ENCODE results near the gene CCDC178.
A peak's percentile ranks its signal among the peaks of the same experiment; 100 is the strongest.

CCDC178 gene

DNA sequence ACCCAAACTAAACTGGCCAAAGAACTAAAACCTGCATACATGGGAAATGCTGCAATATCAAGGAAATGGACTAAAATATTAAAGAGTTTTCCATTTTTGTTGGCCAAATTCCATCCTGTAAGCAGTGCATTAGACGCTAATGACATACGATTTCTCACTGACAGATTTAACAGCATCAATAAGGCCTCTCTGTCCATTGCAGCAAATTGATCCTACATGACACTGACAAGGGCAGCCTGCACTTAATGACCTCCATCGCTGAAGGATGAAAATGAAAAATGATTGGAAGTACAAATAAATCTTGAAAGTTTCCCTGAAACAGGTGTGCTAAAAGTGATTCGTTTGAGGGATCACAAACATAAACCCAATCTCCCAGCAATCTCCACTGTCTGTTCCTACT lies 350.1 kb downstream of the CCDC178 start:
- no peaks in the 10 kb centered on the region for H3K4me1 ChIP-seq (ENCODE audit: control insufficient read depth, insufficient read depth, low read length, poor library complexity, severe bottlenecking)
- H3K27ac ChIP-seq (ENCODE audit: low read depth, low read length, severe bottlenecking), result no peak overlapping the region
- no peak overlapping the region for H3K4me3 ChIP-seq (ENCODE audit: extremely low read depth, insufficient read depth, low read length, poor library complexity, severe bottlenecking)
- H3K36me3 ChIP-seq (ENCODE audit: control insufficient read depth, insufficient read depth, low read length), result no peaks in the 10 kb centered on the region
- no peaks in the 10 kb centered on the region for H3K9me3 ChIP-seq (ENCODE audit: control insufficient read depth, low read length)
- 82 to 90% methylated on average over 2 to 3 of the region's 4 CpGs for WGBS, 2 experiments (ENCODE audit: insufficient coverage in 2 of 2)

DNA sequence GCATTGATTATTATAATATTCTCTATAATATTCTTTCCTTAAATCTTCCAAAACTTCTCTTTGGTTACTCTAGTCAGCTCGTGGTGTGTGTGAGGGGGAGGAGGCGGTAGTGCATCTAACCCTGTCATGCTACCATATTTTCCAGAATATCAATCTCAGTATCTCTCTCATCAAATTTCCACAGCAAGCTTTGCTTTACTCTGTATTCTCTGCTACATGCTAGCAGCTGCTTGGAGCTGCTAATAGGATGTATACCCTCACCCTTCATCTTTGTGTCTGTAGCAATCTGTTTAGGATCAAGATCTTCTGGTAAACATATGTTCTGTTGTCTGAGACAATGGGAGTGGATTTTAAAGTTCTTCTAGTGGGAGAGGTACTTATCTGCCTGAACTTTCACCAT lies 363.9 kb downstream of the CCDC178 start:
- Histone ChIP-seq H3K4me1 (ENCODE audit: control insufficient read depth, insufficient read depth, low read length, poor library complexity, severe bottlenecking) (no peaks in the 10 kb centered on the region), H3K27ac (ENCODE audit: low read depth, low read length, severe bottlenecking) (no peak overlapping the region), H3K4me3 (ENCODE audit: extremely low read depth, insufficient read depth, low read length, poor library complexity, severe bottlenecking) (no peak overlapping the region), H3K36me3 (ENCODE audit: control insufficient read depth, insufficient read depth, low read length) (no peaks in the 10 kb centered on the region), H3K9me3 (ENCODE audit: control insufficient read depth, low read length) (no peaks in the 10 kb centered on the region)
- no CpG with 5 or more reads among the region's 2 CpGs for WGBS, 2 experiments (ENCODE audit: insufficient coverage in 2 of 2)

DNA sequence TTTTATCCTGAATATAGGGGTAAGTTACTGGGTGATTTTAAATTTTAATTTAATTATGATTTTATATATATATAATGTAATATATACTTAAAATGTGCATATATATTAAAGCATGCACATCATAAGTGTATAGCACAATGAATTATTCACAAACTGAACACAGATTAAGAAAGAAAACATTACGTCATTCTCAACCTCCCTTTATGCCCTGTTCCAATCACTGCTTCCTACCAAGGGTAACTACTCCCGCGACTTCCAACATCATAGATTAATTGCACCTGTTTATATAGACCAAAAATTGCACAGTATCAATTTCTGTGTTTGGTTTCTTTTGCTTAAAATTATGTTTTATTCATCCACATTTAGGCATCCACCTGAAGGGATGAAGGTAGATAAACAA lies 366.4 kb downstream of the CCDC178 start:
- no peaks in the 10 kb centered on the region for H3K4me1 ChIP-seq (ENCODE audit: control insufficient read depth, insufficient read depth, low read length, poor library complexity, severe bottlenecking)
- H3K4me3 ChIP-seq (ENCODE audit: extremely low read depth, insufficient read depth, low read length, poor library complexity, severe bottlenecking), result no peak overlapping the region
- WGBS, 2 experiments (ENCODE audit: insufficient coverage in 2 of 2), result 70 to 100% methylated on average over 2 of the region's 3 CpGs
- H3K36me3 ChIP-seq (ENCODE audit: control insufficient read depth, insufficient read depth, low read length), result no peaks in the 10 kb centered on the region
- no peaks in the 10 kb centered on the region for H3K9me3 ChIP-seq (ENCODE audit: control insufficient read depth, low read length)
- no peak overlapping the region for H3K27ac ChIP-seq (ENCODE audit: low read depth, low read length, severe bottlenecking)

DNA sequence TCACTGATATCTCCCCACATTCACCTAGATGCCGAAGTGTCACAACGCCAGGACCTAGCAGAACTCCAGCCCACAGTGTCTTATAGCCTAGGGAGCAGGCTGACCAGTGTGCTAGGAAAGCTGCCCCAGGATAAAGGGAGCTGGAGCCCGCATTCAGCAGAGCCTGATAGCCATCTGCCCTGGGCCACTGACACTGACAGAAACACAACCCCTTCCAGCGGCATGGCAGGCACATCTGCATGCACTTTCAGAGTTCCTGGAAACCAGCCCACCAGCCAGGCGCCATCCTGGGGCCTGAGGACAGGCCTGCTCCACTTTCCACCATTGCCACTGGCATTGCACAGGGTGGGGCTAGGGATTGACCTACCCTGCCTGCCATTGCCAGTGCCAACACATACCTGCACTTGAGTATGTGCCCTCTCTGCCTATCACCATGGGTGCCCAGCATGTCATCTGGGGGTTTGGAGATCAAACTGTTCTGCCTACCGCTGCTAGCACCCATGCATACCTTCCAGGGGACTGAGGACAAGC lies 377.6 kb downstream of the CCDC178 start:
- no peaks in the 10 kb centered on the region for H3K4me1 ChIP-seq (ENCODE audit: control insufficient read depth, insufficient read depth, low read length, poor library complexity, severe bottlenecking)
- no peaks in the 10 kb centered on the region for H3K36me3 ChIP-seq (ENCODE audit: control insufficient read depth, insufficient read depth, low read length)
- H3K9me3 ChIP-seq (ENCODE audit: control insufficient read depth, low read length), result no peaks in the 10 kb centered on the region
- WGBS, 2 experiments (ENCODE audit: insufficient coverage in 2 of 2), result 91% methylated on average over 5 to 6 of the region's 6 CpGs
- no peak overlapping the region for H3K4me3 ChIP-seq (ENCODE audit: extremely low read depth, insufficient read depth, low read length, poor library complexity, severe bottlenecking)
- no peak overlapping the region for H3K27ac ChIP-seq (ENCODE audit: low read depth, low read length, severe bottlenecking)

- Histone ChIP-seq H3K27ac (ENCODE audit: low read depth, low read length, severe bottlenecking) (no peak overlapping the region), H3K4me3 (ENCODE audit: extremely low read depth, insufficient read depth, low read length, poor library complexity, severe bottlenecking) (no peak overlapping the region), H3K4me1 (ENCODE audit: control insufficient read depth, insufficient read depth, low read length, poor library complexity, severe bottlenecking) (no peaks in the 10 kb centered on the region), H3K9me3 (ENCODE audit: control insufficient read depth, low read length) (no peaks in the 10 kb centered on the region), H3K36me3 (ENCODE audit: control insufficient read depth, insufficient read depth, low read length) (no peaks in the 10 kb centered on the region)
- no CpG with 5 or more reads among the region's 2 CpGs for WGBS, 2 experiments (ENCODE audit: insufficient coverage in 2 of 2)
Measured at GRCh38 chr18:33052886-33053285, 387.6 kb downstream of the CCDC178 start.

DNA sequence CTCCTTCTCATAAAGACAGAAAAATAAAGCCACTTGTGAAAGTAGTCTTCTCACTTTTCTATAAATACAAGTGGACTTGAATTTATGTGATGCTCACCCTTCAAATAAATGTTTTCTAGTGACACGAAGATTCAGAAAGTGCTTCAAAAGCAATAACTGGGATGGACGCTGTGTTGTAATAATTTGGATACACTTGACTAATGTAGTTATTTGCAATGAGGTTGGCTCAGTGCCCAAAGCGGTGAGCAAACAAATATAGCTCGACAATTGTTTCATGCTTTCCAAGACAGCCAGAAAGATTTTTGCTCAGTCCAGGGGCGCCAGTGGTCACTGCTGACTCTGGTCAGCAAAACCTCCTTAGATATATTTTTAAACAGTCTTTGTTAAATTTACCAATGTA lies 389.1 kb downstream of the CCDC178 start:
- H3K27ac ChIP-seq (ENCODE audit: low read depth, low read length, severe bottlenecking), result no peak overlapping the region
- WGBS, 2 experiments (ENCODE audit: insufficient coverage in 2 of 2), result 71 to 85% methylated on average over 1 to 3 of the region's 5 CpGs
- no peak overlapping the region for H3K4me3 ChIP-seq (ENCODE audit: extremely low read depth, insufficient read depth, low read length, poor library complexity, severe bottlenecking)
- no peaks in the 10 kb centered on the region for H3K4me1 ChIP-seq (ENCODE audit: control insufficient read depth, insufficient read depth, low read length, poor library complexity, severe bottlenecking)
- H3K36me3 ChIP-seq (ENCODE audit: control insufficient read depth, insufficient read depth, low read length), result no peaks in the 10 kb centered on the region
- H3K9me3 ChIP-seq (ENCODE audit: control insufficient read depth, low read length), result no peaks in the 10 kb centered on the region

- H3K36me3 ChIP-seq (ENCODE audit: control insufficient read depth, insufficient read depth, low read length), result no peaks in the 10 kb centered on the region
- no peak overlapping the region for H3K27ac ChIP-seq (ENCODE audit: low read depth, low read length, severe bottlenecking)
- peaks cover 2% of the 10 kb centered on the region for H3K4me1 ChIP-seq (ENCODE audit: control insufficient read depth, insufficient read depth, low read length, poor library complexity, severe bottlenecking)
- H3K9me3 ChIP-seq (ENCODE audit: control insufficient read depth, low read length), result peaks cover 10% of the 10 kb centered on the region
- no peak overlapping the region for H3K4me3 ChIP-seq (ENCODE audit: extremely low read depth, insufficient read depth, low read length, poor library complexity, severe bottlenecking)
Measured at GRCh38 chr18:33040213-33040612, 400.3 kb downstream of the CCDC178 start.

DNA sequence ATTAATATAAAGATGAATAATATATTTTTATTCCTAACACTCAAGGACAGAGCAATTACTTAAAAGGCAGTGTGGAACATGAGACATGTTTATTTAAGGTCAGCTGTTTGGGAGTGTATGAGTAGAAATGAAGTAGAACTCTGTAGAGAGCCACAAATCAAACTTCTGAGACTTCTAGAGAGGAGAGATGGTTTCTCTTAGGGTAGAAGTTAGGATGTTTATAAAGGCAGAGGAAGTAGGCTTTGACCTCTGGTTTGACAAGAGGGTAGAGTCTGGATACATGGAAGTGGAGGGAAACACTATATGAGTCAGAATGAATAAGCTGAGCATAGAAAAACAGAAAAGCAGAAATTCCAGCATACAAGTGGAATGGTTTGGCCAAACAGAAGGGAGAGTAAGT lies 405.6 kb downstream of the CCDC178 start:
- H3K9me3 ChIP-seq (ENCODE audit: control insufficient read depth, low read length), result peaks cover 4% of the 10 kb centered on the region
- peaks cover 6% of the 10 kb centered on the region for H3K4me1 ChIP-seq (ENCODE audit: control insufficient read depth, insufficient read depth, low read length, poor library complexity, severe bottlenecking)
- no peak overlapping the region for H3K4me3 ChIP-seq (ENCODE audit: extremely low read depth, insufficient read depth, low read length, poor library complexity, severe bottlenecking)
- H3K27ac ChIP-seq (ENCODE audit: low read depth, low read length, severe bottlenecking), result peak overlapping the region; percentile 47
- no peaks in the 10 kb centered on the region for H3K36me3 ChIP-seq (ENCODE audit: control insufficient read depth, insufficient read depth, low read length)

DNA sequence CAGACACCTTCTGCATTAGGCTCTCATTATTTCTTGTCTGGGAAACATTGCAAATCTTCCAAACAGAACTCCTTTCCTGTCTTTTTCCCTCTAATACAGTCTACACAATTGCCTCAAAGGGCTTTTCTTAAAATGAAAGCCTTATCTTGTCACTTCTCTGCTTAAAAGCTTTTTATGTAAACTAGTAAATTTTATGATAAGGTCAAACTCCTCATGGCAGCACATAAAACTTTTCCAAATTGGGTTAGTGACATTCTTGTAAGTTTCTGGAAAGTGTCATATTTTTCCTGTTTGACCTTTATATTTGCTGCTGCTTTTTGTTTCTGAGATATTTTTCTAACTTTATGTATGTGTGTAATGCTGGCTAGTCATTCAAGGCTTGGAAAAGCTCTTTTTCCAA lies 406.3 kb downstream of the CCDC178 start:
- H3K4me1 ChIP-seq (ENCODE audit: control insufficient read depth, insufficient read depth, low read length, poor library complexity, severe bottlenecking), result peaks cover 6% of the 10 kb centered on the region
- H3K36me3 ChIP-seq (ENCODE audit: control insufficient read depth, insufficient read depth, low read length), result no peaks in the 10 kb centered on the region
- H3K9me3 ChIP-seq (ENCODE audit: control insufficient read depth, low read length), result peaks cover 1% of the 10 kb centered on the region
- no peak overlapping the region for H3K4me3 ChIP-seq (ENCODE audit: extremely low read depth, insufficient read depth, low read length, poor library complexity, severe bottlenecking)
- peak overlapping the region; percentile 71 for H3K27ac ChIP-seq (ENCODE audit: low read depth, low read length, severe bottlenecking)

GRCh38 chr18:33022370-33022769 lies 418.2 kb downstream of the CCDC178 start:
- H3K9me3 ChIP-seq (ENCODE audit: control insufficient read depth, low read length), result no peaks in the 10 kb centered on the region
- no peak overlapping the region for H3K27ac ChIP-seq (ENCODE audit: low read depth, low read length, severe bottlenecking)
- H3K4me3 ChIP-seq (ENCODE audit: extremely low read depth, insufficient read depth, low read length, poor library complexity, severe bottlenecking), result no peak overlapping the region
- no peaks in the 10 kb centered on the region for H3K36me3 ChIP-seq (ENCODE audit: control insufficient read depth, insufficient read depth, low read length)
- no peaks in the 10 kb centered on the region for H3K4me1 ChIP-seq (ENCODE audit: control insufficient read depth, insufficient read depth, low read length, poor library complexity, severe bottlenecking)

DNA sequence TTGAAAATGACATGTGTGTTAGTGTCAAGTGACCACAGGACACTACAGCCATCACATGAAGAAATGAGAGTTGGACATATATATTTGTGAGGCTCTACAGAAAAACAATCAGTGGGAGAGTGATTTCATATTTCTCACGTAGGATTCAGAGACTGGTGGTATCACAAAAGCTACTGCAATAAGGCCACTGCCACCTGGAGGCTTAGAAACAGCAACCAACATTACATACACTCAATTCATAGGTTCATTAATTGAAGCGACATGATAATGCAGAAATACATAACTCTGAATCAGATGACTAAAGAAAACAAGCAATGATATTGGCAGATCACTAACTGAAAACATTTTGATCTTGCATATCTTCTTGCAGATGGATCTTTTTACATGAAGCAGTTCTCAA lies 419.6 kb downstream of the CCDC178 start:
- Histone ChIP-seq H3K36me3 (ENCODE audit: control insufficient read depth, insufficient read depth, low read length) (no peaks in the 10 kb centered on the region), H3K9me3 (ENCODE audit: control insufficient read depth, low read length) (no peaks in the 10 kb centered on the region), H3K27ac (ENCODE audit: low read depth, low read length, severe bottlenecking) (no peak overlapping the region), H3K4me1 (ENCODE audit: control insufficient read depth, insufficient read depth, low read length, poor library complexity, severe bottlenecking) (no peaks in the 10 kb centered on the region), H3K4me3 (ENCODE audit: extremely low read depth, insufficient read depth, low read length, poor library complexity, severe bottlenecking) (no peak overlapping the region)
- 100% methylated on average over 1 of the region's 2 CpGs; no CpG with 5 or more reads in 1 of the 2 experiments for WGBS, 2 experiments (ENCODE audit: insufficient coverage in 2 of 2)

Measured in mesodermal cell (in vitro differentiated cells).